ENCODE measurements around the gene BRSK1.

Gene BRSK1

GRCh38 chr19:55300886-55301458, 17.2 kb downstream of the BRSK1 start:
- no peak for FAIRE-seq

GRCh38 chr19:55301459-55302317, 17.9 kb downstream of the BRSK1 start:
- DNase-seq (ENCODE audit: extremely low spot score, insufficient read length, low read depth), result peak; percentile 98
- peak; percentile 90 for FAIRE-seq

More at GRCh38 chr19:55300886-55301458, 17.2 kb downstream of the BRSK1 start:
- DNase-seq (ENCODE audit: extremely low spot score, insufficient read length, low read depth), result no peak

GRCh38 chr19:55302318-55302703, 18.5 kb downstream of the BRSK1 start:
- no peak for DNase-seq (ENCODE audit: extremely low spot score, insufficient read length, low read depth)
- no peak for FAIRE-seq

- FAIRE-seq (no peak), DNase-seq (ENCODE audit: extremely low spot score, insufficient read length, low read depth) (no peak)
Measured at GRCh38 chr19:55303477-55303876, 19.7 kb downstream of the BRSK1 start.

- FAIRE-seq (no peak), DNase-seq (ENCODE audit: extremely low spot score, insufficient read length, low read depth) (no peak)
Measured at GRCh38 chr19:55304279-55304978, 20.6 kb downstream of the BRSK1 start.

GRCh38 chr19:55304980-55305379, 21.2 kb downstream of the BRSK1 start:
- FAIRE-seq (no peak), DNase-seq (ENCODE audit: extremely low spot score, insufficient read length, low read depth) (no peak)

- no peak for FAIRE-seq
Measured at GRCh38 chr19:55305491-55305890, 21.7 kb downstream of the BRSK1 start.

GRCh38 chr19:55305983-55306562, 22.3 kb downstream of the BRSK1 start:
- DNase-seq (ENCODE audit: extremely low spot score, insufficient read length, low read depth) (no peak), FAIRE-seq (no peak)

More at GRCh38 chr19:55305491-55305890, 21.7 kb downstream of the BRSK1 start:
- peak; percentile 37 for DNase-seq (ENCODE audit: extremely low spot score, insufficient read length, low read depth)

GRCh38 chr19:55306712-55307111, 22.9 kb downstream of the BRSK1 start:
- DNase-seq (ENCODE audit: extremely low spot score, insufficient read length, low read depth), result no peak
- FAIRE-seq, result no peak

GRCh38 chr19:55308281-55308680, 24.5 kb downstream of the BRSK1 start:
- no peak for DNase-seq (ENCODE audit: extremely low spot score, insufficient read length, low read depth)
- FAIRE-seq, result no peak

GRCh38 chr19:55309448-55309847, 25.7 kb downstream of the BRSK1 start:
- no peak for DNase-seq (ENCODE audit: extremely low spot score, insufficient read length, low read depth)
- no peak for FAIRE-seq

- no peak for FAIRE-seq
- DNase-seq (ENCODE audit: extremely low spot score, insufficient read length, low read depth), result no peak
Measured at GRCh38 chr19:55310498-55310897, 26.7 kb downstream of the BRSK1 start.

- FAIRE-seq, result no peak
- DNase-seq (ENCODE audit: extremely low spot score, insufficient read length, low read depth), result no peak
Measured at GRCh38 chr19:55311397-55311796, 27.6 kb downstream of the BRSK1 start.

- no peak for FAIRE-seq
- DNase-seq (ENCODE audit: extremely low spot score, insufficient read length, low read depth), result no peak
Measured at GRCh38 chr19:55311797-55312196, 28.0 kb downstream of the BRSK1 start.

GRCh38 chr19:55312621-55313512, 29.1 kb downstream of the BRSK1 start:
- DNase-seq (ENCODE audit: extremely low spot score, insufficient read length, low read depth) (no peak), FAIRE-seq (no peak)

- FAIRE-seq (no peak), DNase-seq (ENCODE audit: extremely low spot score, insufficient read length, low read depth) (no peak)
Measured at GRCh38 chr19:55314396-55314795, 30.6 kb downstream of the BRSK1 start.

- FAIRE-seq (no peak), DNase-seq (ENCODE audit: extremely low spot score, insufficient read length, low read depth) (no peak)
Measured at GRCh38 chr19:55315956-55316525, 32.2 kb downstream of the BRSK1 start.

- no peak for DNase-seq (ENCODE audit: extremely low spot score, insufficient read length, low read depth)
- FAIRE-seq, result no peak
Measured at GRCh38 chr19:55316646-55317045, 32.8 kb downstream of the BRSK1 start.

- no peak for FAIRE-seq
- DNase-seq (ENCODE audit: extremely low spot score, insufficient read length, low read depth), result no peak
Measured at GRCh38 chr19:55319785-55320184, 36.0 kb downstream of the BRSK1 start.

Data from GM18507 (cell line).